Retinal pigment epithelial cell (primary cell): ENCODE measurements around the gene ZBTB16.

Experiments
- DNase-seq: peaks from one replicate; pipeline ENCODE4 v3.0.0-alpha.2; 2010; ENCODE audit warnings: low read depth
- H3K4me3 ChIP-seq: 2 replicates; pipeline ENCODE4 v1.5.1; 2011; ENCODE audit warnings: mild to moderate bottlenecking, low read length, control low read depth, moderate library complexity
- TF ChIP-seq, protein P1 (sequence below): conservative IDR thresholded peaks from 2 replicates; pipeline ENCODE4 v1.5.1; 2011; ENCODE audit warnings: low read depth, low read length, control low read depth, inconsistent platforms

ZBTB16 gene

DNA sequence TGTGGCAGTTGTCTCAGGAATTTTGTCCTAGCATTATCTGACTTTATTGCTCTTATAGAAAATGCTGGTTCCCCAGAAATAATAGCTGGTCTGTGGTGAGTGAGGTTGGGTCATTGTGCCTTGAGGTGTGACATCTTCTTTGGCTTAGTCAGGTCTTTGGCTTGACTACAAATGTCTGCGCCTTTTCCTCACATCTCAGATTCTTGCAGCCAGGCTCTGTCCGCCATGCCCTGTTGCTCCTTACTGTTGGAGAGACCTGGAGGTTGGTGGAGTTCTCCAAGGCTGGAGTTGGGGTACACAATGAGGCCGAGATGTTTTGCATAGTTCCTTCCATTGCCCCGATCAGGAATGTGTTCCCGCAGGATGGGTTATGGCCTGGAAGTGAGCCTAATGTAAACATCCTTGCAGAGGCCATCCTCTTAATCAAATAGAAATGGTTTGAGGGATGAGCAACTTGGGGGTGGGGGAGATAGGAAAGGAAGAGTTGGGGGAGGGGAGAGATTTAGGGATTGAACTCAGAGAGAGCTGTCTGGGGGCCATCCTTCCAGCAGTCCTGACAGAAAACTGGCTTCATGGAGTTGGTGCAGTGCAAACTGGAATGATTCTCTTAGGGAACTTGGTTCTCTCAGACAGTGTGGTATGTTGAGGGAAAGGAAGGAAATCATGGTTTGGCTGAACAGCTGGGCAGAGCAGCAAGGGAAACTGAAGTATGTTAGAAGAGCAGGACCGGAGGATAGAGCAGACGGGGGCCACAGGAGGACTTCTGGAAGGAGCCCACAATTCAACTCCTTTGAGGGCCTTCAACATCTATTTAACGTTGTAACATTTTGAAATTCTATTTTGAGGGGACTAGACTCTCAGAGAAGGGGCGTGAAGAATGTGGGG, 49.9 kb downstream of the ZBTB16 start:
- no peak for DNase-seq
- TF ChIP-seq, protein P1, sequence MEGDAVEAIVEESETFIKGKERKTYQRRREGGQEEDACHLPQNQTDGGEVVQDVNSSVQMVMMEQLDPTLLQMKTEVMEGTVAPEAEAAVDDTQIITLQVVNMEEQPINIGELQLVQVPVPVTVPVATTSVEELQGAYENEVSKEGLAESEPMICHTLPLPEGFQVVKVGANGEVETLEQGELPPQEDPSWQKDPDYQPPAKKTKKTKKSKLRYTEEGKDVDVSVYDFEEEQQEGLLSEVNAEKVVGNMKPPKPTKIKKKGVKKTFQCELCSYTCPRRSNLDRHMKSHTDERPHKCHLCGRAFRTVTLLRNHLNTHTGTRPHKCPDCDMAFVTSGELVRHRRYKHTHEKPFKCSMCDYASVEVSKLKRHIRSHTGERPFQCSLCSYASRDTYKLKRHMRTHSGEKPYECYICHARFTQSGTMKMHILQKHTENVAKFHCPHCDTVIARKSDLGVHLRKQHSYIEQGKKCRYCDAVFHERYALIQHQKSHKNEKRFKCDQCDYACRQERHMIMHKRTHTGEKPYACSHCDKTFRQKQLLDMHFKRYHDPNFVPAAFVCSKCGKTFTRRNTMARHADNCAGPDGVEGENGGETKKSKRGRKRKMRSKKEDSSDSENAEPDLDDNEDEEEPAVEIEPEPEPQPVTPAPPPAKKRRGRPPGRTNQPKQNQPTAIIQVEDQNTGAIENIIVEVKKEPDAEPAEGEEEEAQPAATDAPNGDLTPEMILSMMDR, result no peak
- no peak overlapping the region for H3K4me3 ChIP-seq

DNA sequence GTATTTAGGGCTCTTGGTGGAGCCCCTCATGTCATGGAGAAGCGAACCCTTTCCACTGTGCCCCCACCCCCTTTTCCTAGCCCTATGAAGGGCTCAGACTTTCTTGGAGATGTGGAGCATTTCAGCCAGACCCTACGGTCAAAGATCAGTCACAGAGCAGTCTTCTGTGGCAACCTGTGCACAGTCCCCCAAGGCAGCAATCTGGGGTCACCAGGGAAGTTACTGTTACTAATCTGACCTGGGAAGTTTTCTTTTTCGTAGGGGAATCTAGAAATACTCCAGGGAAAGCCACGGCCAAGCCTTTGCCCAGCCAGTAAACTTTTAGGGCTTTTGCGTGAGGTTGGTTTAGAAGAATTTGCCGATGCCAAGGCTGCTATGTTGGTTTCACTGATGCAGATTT, 50.6 kb downstream of the ZBTB16 start:
- TF ChIP-seq, protein P1, result no peak
- no peak overlapping the region for H3K4me3 ChIP-seq
- no peak for DNase-seq

DNA sequence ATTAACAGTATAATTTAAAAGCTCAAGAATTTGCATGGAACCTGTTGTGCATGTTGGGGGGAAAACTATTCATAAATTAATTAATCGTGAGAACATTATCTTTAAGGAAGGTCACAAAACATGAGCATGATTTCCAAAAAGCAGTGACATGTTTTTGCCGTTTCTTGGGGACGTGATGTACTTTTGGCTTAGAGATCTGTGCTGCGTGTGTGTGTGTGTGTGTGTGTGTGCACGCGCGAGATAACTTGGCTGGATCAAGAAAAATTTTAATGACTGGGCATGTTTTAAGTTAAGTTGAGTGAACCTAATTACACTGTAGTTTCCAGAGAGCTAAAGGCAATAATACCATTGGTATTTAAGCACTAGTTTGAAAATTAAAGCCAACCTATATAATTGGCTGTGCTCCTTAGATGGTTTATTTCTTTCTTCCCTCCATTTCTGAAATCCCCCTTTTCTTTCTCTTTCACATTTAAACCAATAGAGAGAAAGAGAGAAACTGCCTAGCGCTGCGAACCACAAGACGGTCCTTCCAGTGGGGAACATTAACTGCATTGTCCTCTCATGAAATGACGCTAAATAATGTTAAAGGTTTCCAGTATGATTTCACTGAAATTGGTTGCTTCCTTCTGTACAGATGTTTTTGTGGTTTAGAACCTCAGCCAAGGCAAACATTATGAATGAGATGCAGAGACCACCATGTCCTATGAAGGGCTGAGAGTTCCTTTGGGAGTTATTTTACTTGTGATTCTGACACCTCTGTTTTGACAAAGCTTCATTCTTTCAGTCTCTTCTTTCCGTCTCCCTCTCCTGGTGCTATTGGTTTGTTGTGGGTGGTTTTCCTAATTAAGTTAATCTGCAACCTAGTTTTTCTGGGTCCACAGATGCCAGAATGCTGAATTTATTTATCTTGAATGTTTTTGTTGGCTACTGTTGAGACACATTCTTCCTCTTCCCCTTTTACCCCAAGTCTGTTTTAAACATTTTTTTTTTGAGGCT, 51.7 kb downstream of the ZBTB16 start:
- H3K4me3 ChIP-seq, result no peak overlapping the region
- TF ChIP-seq, protein P1, result no peak
- no peak for DNase-seq

DNA sequence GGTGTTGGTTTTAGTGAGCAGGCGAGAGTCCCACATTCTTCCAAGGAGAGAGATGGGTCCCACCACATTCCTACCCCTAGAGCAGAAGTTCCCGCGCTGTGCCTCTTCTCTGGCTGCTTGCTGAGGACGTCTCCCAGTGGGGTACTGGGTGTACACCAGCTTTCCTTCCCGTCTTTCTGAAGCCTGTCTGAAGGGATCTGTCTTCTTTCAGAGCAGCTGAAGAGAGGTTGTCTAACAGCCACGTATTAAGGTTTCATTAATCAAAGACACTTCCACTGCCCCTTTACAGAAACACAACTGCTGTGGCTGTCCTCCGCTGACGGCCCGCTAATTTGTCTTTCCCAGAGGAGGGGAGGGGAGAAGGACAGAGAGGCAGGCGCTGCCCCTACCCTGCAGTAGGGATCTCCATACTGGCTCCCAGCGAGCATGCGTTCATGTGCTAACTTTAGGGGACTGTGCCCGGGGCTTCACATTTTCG, 56.0 kb downstream of the ZBTB16 start:
- no peak for DNase-seq
- TF ChIP-seq, protein P1, result no peak
- no peak overlapping the region for H3K4me3 ChIP-seq

DNA sequence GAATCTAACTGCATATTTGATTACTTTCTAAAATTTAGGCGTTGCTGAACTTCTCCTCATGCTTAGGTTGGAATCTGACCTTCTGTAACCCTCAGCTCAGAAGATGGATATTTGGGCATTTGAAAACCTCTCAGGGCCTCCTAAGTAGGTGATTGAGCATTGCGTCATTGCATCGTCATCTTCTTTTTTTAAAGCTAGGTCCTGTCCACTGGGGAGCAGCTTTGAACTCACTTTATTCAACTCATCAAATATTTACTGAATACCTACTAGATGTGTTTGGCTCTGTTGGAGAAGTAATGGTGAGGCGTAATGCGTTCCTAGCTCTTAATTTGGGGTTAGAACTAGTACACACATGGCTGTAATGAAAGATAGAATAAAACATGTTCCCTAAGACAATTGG, 56.8 kb downstream of the ZBTB16 start:
- H3K4me3 ChIP-seq, result no peak overlapping the region
- no peak for DNase-seq
- TF ChIP-seq, protein P1, result no peak

DNA sequence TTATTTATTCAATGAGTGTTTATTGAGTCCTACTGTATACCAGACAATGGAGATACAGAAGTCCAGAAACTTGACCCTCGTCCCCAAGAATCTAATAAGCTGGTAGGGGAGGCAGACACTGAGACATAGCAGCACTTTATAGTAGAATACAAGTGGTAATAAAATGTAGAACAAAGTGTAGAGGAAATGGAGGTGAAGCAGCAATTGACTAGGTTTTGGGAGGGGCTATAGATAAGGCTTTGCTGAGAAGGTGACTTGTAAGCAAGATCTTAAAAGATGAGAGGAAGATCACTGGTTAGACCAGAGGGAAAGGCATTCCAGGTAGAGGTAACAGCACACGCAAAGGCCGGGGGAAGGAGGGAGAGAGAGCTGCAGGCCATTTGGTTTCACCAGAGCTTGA, 57.3 kb downstream of the ZBTB16 start:
- TF ChIP-seq, protein P1, result no peak
- no peak overlapping the region for H3K4me3 ChIP-seq

More for the DNA sequence above, 57.3 kb downstream of the ZBTB16 start:
- DNase-seq, result no peak
